C4-2B (cell line): ENCODE measurements around the gene DGKB.

ENCODE experiments used
- CTCF ChIP-seq: fragments of 450-650 bp; conservative IDR thresholded peaks from 2 replicates; pipeline ENCODE4 v1.5.1; 2017; ENCODE audit warnings: mild to moderate bottlenecking
- ZFX ChIP-seq: fragments of 450-650 bp; IDR thresholded peaks from 2 replicates; pipeline ENCODE4 v1.6.1; 2017

DNA sequence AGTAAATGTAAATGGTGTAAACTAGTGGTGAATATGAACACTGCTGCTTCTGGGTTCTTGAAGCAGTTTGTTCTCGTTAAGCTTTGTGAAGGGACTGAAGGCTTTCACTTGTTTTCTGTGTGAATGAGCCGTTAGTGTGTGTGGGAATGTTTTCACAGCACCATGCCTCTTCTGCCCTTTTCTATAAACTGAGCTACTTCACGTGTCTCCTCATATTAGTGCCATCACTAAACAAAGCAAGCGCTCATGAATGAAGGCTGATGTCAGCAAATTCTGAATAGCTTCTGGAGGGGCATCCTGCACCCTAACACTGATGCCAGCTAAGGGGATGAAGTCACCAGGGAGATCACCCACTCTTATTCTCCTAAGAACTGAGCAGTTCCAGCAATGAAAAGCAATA lies 707.5 kb downstream of the DGKB start:
- TF ChIP-seq CTCF (no peak), ZFX (no peak)
